Glutamatergic neuron (in vitro differentiated cells): ENCODE measurements around the gene SLC35E1. TPM values are rescaled to one million over a fixed set of nuclear protein-coding genes. Genes with fewer than 3 reads are reported as not detected.

Experiments used
- DNase-seq: peaks from one replicate; pipeline ENCODE4 v3.0.0; 2022
- H3K27ac Mint-ChIP-seq: one replicate; pipeline ENCODE4 v1.8.0; 2020; ENCODE audit warnings: mild to moderate bottlenecking, mixed read lengths, inconsistent platforms; ENCODE audit not compliant: unreplicated experiment
- H3K27me3 Mint-ChIP-seq: one replicate; pipeline ENCODE4 v1.8.0; 2020; ENCODE audit warnings: mild to moderate bottlenecking, moderate library complexity, mixed read lengths, inconsistent platforms; ENCODE audit not compliant: unreplicated experiment
- H3K36me3 Mint-ChIP-seq: one replicate; pipeline ENCODE4 v1.8.0; 2020; ENCODE audit warnings: mild to moderate bottlenecking, mixed read lengths, inconsistent platforms; ENCODE audit not compliant: unreplicated experiment
- H3K4me1 Mint-ChIP-seq: one replicate; pipeline ENCODE4 v1.8.0; 2020; ENCODE audit warnings: mild to moderate bottlenecking, low read depth, mixed read lengths, inconsistent platforms; ENCODE audit not compliant: unreplicated experiment
- H3K4me3 Mint-ChIP-seq: one replicate; pipeline ENCODE4 v1.8.0; 2020; ENCODE audit warnings: mild to moderate bottlenecking, mixed read lengths, inconsistent platforms; ENCODE audit not compliant: unreplicated experiment
- H3K9me3 Mint-ChIP-seq: one replicate; pipeline ENCODE4 v1.8.0; 2020; ENCODE audit warnings: mild to moderate bottlenecking, moderate library complexity, mixed read lengths, inconsistent platforms; ENCODE audit not compliant: unreplicated experiment
- CTCF ChIP-seq: fragments of 200-600 bp; sonication (generic); IDR thresholded peaks from one replicate; pipeline ENCODE4 v1.5.0; 2021; ENCODE audit not compliant: partially characterized antibody, unreplicated experiment
- total RNA-seq: library from RNA; stranded (reverse); fragmentation: NEBNext Ultra II Directional; extraction: Animal tissue kit (Norgen Biotek cat#: 25700); gene quantifications from one replicate; pipeline ENCODE4 v1.2.1, GENCODE V29; 2021; ENCODE audit not compliant: unreplicated experiment

SLC35E1 gene
- total RNA-seq, 1 donor from 2014 or later, result 31.9 TPM

DNA sequence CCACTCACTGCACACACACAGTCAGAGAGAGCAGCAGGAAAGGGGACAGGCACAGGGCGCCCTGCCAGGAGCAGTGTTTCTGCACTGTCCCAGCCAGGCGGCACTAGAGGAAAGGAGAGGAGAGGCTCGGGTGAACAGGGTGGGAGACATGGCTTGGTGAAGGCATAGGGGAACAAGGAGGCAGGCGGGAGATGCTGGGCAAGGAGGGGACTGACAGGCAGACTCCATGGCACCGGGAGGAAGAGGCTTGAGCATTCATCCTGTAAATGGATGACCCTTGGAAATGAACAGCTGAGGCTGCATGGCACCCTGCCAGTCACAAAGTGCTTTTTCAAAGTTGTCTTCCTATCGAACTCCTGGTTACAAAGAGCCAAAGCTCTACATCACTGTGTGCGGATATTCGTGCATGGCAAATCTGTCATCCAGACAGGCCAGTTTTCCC lies 33.4 kb upstream of the SLC35E1 start:
- Mint-ChIP-seq H3K27ac (peak overlapping the region; percentile 50), H3K4me1 (peaks cover 30% of the 10 kb centered on the region), H3K9me3 (peaks cover 7% of the 10 kb centered on the region), H3K4me3 (peak overlapping the region; percentile 49), H3K36me3 (no peaks in the 10 kb centered on the region), H3K27me3 (peaks cover 2% of the 10 kb centered on the region)
- no peak for DNase-seq
- TF ChIP-seq CTCF, result no peak

- peak overlapping the region; percentile 49 for H3K27ac Mint-ChIP-seq
- H3K4me3 Mint-ChIP-seq, result peak overlapping the region; percentile 49
- H3K36me3 Mint-ChIP-seq, result no peaks in the 10 kb centered on the region
- peaks cover 2% of the 10 kb centered on the region for H3K27me3 Mint-ChIP-seq
- H3K9me3 Mint-ChIP-seq, result peaks cover 7% of the 10 kb centered on the region
- TF ChIP-seq CTCF, result no peak
- DNase-seq, result no peak
- peaks cover 30% of the 10 kb centered on the region for H3K4me1 Mint-ChIP-seq
Observed at GRCh38 chr19:16605115-16605514, 32.9 kb upstream of the SLC35E1 start.

DNA sequence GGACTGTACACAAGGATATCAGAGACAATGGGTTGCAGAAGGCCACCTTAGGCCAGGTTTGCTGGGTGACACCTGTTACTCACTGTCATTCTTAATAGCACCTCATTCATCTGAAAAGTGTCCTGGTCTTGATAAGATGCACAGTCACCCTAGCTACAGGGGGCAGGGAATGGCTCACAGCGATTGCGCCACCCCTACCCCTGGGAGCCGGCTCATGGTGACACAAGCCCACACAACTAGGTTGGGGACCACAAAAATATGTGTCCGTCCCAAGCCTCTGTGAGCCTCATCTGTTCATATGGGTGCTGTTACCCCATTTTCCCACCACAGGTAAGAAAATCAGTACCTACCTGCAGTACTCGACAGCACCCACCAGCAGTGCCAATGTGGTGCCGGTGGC lies 32.4 kb upstream of the SLC35E1 start:
- peaks cover 2% of the 10 kb centered on the region for H3K27me3 Mint-ChIP-seq
- H3K4me1 Mint-ChIP-seq, result peaks cover 30% of the 10 kb centered on the region
- H3K36me3 Mint-ChIP-seq, result no peaks in the 10 kb centered on the region
- H3K9me3 Mint-ChIP-seq, result peaks cover 7% of the 10 kb centered on the region
- no peak overlapping the region for H3K4me3 Mint-ChIP-seq
- DNase-seq, result no peak
- TF ChIP-seq CTCF, result no peak
- H3K27ac Mint-ChIP-seq, result no peak overlapping the region

DNA sequence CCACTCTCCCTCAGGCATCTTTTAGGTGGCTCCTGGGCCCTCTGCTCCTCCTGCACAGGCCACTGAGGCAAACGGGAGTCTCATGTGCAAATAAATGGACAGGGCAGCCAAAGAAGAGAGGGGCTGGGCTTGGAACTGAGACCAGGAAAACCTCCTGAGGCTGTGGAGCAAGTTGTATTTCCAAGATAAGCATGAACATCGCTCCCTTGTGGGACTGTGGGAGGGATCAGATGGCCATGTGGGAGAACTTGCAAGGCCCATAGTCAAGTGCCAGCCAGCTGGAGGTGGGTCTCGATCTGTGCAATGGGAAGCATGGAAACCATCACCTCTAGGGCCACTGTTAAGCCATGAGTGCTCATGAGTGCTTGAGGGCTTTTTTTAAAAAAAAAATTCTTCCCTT lies 30.9 kb upstream of the SLC35E1 start:
- Mint-ChIP-seq H3K27me3 (peaks cover 5% of the 10 kb centered on the region), H3K9me3 (peaks cover 7% of the 10 kb centered on the region), H3K4me3 (no peak overlapping the region), H3K4me1 (peaks cover 36% of the 10 kb centered on the region), H3K36me3 (no peaks in the 10 kb centered on the region), H3K27ac (no peak overlapping the region)
- no peak for DNase-seq
- TF ChIP-seq CTCF, result no peak

- H3K36me3 Mint-ChIP-seq, result no peaks in the 10 kb centered on the region
- H3K27ac Mint-ChIP-seq, result no peak overlapping the region
- H3K4me3 Mint-ChIP-seq, result no peak overlapping the region
- no peak for DNase-seq
- H3K9me3 Mint-ChIP-seq, result peaks cover 7% of the 10 kb centered on the region
- peaks cover 30% of the 10 kb centered on the region for H3K4me1 Mint-ChIP-seq
- TF ChIP-seq CTCF, result no peak
- peaks cover 5% of the 10 kb centered on the region for H3K27me3 Mint-ChIP-seq
Observed at GRCh38 chr19:16601378-16602052, 29.3 kb upstream of the SLC35E1 start.
